ENCODE results near the gene ARHGEF7.

Gene ARHGEF7

GRCh38 chr13:111325146-111325890 lies 210.2 kb downstream of the ARHGEF7 start:
- no peak for DNase-seq (ENCODE audit: low read depth)

GRCh38 chr13:111325941-111326620 lies 211.0 kb downstream of the ARHGEF7 start:
- DNase-seq (ENCODE audit: low read depth), result no peak

GRCh38 chr13:111326621-111326965 lies 211.5 kb downstream of the ARHGEF7 start:
- no peak for DNase-seq (ENCODE audit: low read depth)

GRCh38 chr13:111326981-111327642 lies 212.0 kb downstream of the ARHGEF7 start:
- DNase-seq (ENCODE audit: low read depth), result no peak

GRCh38 chr13:111327730-111328573 lies 212.8 kb downstream of the ARHGEF7 start:
- DNase-seq (ENCODE audit: low read depth), result no peak

GRCh38 chr13:111328574-111329410 lies 213.7 kb downstream of the ARHGEF7 start:
- DNase-seq (ENCODE audit: low read depth), result no peak

- no peak for DNase-seq (ENCODE audit: low read depth)
Measured at GRCh38 chr13:111329641-111330040, 214.5 kb downstream of the ARHGEF7 start.

GRCh38 chr13:111330066-111330610 lies 215.0 kb downstream of the ARHGEF7 start:
- no peak for DNase-seq (ENCODE audit: low read depth)

- no peak for DNase-seq (ENCODE audit: low read depth)
Measured at GRCh38 chr13:111335298-111335697, 220.2 kb downstream of the ARHGEF7 start.

- no peak for DNase-seq (ENCODE audit: low read depth)
Measured at GRCh38 chr13:111336666-111337065, 221.6 kb downstream of the ARHGEF7 start.

- DNase-seq (ENCODE audit: low read depth), result no peak
Measured at GRCh38 chr13:111337206-111337605, 222.1 kb downstream of the ARHGEF7 start.

GRCh38 chr13:111337741-111338140 lies 222.6 kb downstream of the ARHGEF7 start:
- no peak for DNase-seq (ENCODE audit: low read depth)

- DNase-seq (ENCODE audit: low read depth), result no peak
Measured at GRCh38 chr13:111338841-111339240, 223.7 kb downstream of the ARHGEF7 start.

- no peak for DNase-seq (ENCODE audit: low read depth)
Measured at GRCh38 chr13:111339366-111340143, 224.4 kb downstream of the ARHGEF7 start.

GRCh38 chr13:111341886-111342285 lies 226.8 kb downstream of the ARHGEF7 start:
- DNase-seq (ENCODE audit: low read depth), result no peak

GRCh38 chr13:111342721-111343120 lies 227.6 kb downstream of the ARHGEF7 start:
- DNase-seq (ENCODE audit: low read depth), result no peak

- DNase-seq (ENCODE audit: low read depth), result no peak
Measured at GRCh38 chr13:111343186-111343805, 228.2 kb downstream of the ARHGEF7 start.

GRCh38 chr13:111344471-111345191 lies 229.5 kb downstream of the ARHGEF7 start:
- DNase-seq (ENCODE audit: low read depth), result no peak

- no peak for DNase-seq (ENCODE audit: low read depth)
Measured at GRCh38 chr13:111345682-111346081, 230.6 kb downstream of the ARHGEF7 start.

Measured in stimulated activated CD8-positive, alpha-beta memory T cell treated with anti-CD3 and anti-CD28 coated beads, Interleukin-4, amount 100 ng/mL, for 24 hours (primary cell).